ENCODE results near the gene EMSY.

GRCh38 chr11:76493040-76493439 lies 48.2 kb downstream of the EMSY start:
- TF ChIP-seq CTCF (IDR thresholded peaks at IDR 0.05) (no peak), POLR2A (IDR thresholded peaks at IDR 0.05) (no peak)

Measured in uterus (tissue), 2 donors.